ENCODE data around the gene RPN2. TPM values are rescaled to one million over a fixed set of nuclear protein-coding genes. Genes with fewer than 3 reads are reported as not detected.
"Not testable (repeated sequence)": the region's sequence is repeated elsewhere in the genome, so short reads cannot be mapped to it uniquely, and the experiment has no call there.

The RPN2 gene
- 152 TPM for polyA plus RNA-seq (ENCODE audit: insufficient read length)

- DNase-seq (ENCODE audit: low read depth), result peak; percentile 94
Observed at GRCh38 chr20:37178839-37179682, at the start of gene RPN2, which contains the start of gene MROH8. Gene RPN2, plus strand, starts transcription at chr20:37179330. Its CDS starts 27 bp downstream, at chr20:37179357. Gene MROH8, minus strand, starts transcription at chr20:37179548.

- DNase-seq (ENCODE audit: low read depth), result no peak
Observed at GRCh38 chr20:37131486-37131885, 47.6 kb upstream of the RPN2 start.

- DNase-seq (ENCODE audit: low read depth), result no peak
Observed at GRCh38 chr20:37133952-37134351, 45.2 kb upstream of the RPN2 start.

- DNase-seq (ENCODE audit: low read depth), result no peak
Observed at GRCh38 chr20:37137547-37137946, 41.6 kb upstream of the RPN2 start.

DNA sequence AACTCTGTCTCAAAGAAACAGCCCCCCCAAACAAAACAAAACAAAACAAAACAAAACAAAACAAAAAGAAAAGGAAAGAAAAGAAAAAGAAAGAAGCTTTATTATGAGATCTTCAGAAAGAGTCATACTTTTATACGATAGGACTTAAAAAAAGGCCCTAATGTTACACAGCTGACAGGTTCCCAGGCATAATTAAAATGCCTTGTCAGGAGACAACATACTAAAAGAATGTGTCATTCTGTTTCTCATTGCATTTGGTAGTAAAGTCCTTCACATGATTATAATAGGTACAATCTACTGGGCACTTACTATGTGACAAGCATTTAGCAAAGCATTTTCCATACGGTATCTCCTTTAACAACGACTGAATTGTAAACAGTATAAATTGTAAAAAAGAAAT lies 36.4 kb upstream of the RPN2 start:
- DNase-seq (ENCODE audit: low read depth), result no peak

- no peak for DNase-seq (ENCODE audit: low read depth)
Observed at GRCh38 chr20:37144856-37145404, 34.2 kb upstream of the RPN2 start.

GRCh38 chr20:37147250-37147649 lies 31.9 kb upstream of the RPN2 start:
- DNase-seq (ENCODE audit: low read depth), result no peak

- DNase-seq (ENCODE audit: low read depth), result not testable (repeated sequence)
Observed at GRCh38 chr20:37150864-37151263, 28.3 kb upstream of the RPN2 start.

GRCh38 chr20:37151529-37151928 lies 27.6 kb upstream of the RPN2 start:
- DNase-seq (ENCODE audit: low read depth), result no peak

DNA sequence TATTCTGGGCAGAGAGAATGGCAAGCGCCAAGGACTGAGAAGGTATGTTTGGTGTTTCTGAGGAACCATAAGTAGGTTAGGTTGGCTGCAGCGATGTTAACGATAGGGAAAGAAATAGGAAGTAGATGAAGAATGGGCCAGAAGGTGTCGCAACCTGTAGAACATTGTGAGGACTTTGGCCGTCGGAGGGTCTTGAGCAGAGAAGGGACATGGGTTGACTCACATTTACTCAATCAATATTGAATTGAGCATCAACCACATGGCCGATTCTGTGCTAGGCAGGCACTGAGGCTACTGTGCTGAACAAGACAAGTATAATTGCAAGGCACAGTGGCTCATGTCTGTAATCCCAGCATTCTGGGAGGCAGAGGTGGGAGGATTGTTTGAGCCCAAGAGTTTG lies 26.8 kb upstream of the RPN2 start:
- no peak for DNase-seq (ENCODE audit: low read depth)

GRCh38 chr20:37154684-37155298 lies 24.3 kb upstream of the RPN2 start:
- no peak for DNase-seq (ENCODE audit: low read depth)

DNA sequence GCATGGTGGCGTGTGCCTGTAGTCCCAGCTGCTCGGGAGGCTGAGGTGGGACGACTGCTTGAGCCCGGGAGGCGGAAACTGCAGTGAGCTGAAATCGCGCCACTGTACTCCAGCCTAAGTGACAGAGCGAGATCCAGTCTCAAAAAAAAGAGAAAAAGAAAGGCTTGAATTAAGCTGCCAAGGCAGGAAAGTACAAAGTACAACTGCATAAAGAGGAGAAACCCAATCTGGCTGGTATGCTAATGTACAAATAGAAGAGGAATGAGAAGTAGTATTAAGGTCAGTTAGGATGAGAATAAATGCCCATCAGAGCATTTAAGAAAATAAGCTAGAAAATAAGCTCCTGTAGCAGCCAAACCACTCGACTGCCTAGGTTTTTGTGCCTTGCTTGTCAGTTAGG lies 23.1 kb upstream of the RPN2 start:
- DNase-seq (ENCODE audit: low read depth), result no peak

DNA sequence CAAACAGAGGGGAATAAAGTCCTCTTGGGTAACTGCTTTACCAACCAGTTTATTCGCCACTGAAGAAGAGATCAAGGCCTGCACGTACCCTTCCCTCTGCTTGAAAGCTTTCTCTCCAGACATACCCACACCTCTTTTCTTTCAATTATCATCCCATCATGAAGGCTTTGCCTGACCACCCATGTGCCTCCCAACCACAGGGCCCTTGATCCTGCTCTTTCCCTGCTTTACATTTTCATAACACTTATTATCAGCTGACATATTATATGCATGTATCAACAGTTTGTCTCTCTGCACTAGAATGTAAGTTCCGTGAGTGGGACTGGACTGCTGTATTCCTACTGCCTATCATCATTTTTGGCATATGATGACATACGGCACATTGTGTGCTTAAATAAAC lies 20.9 kb upstream of the RPN2 start:
- no peak for DNase-seq (ENCODE audit: low read depth)

GRCh38 chr20:37160683-37161082 lies 18.4 kb upstream of the RPN2 start:
- no peak for DNase-seq (ENCODE audit: low read depth)

- no peak for DNase-seq (ENCODE audit: low read depth)
Observed at GRCh38 chr20:37161830-37162549, 17.1 kb upstream of the RPN2 start.

DNA sequence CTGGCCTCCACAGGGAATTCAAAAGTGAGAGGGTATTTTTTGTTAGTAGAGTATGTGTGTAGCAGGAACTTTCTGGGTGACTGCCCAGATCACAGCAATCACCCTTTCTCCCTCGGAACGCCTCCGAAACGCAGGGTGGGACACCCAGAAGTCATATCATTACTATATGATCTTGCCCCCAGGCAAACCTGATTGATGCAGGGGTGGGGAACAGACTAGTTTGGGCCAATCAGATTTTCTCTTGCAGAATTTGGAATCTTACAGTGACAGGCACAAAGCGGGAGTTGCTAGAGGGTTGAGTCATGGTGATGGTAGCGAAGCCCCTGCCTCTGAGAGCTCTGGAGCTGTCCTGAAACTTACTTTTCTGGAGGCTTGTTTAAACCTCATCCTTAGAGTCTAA lies 16.5 kb upstream of the RPN2 start:
- DNase-seq (ENCODE audit: low read depth), result no peak

DNA sequence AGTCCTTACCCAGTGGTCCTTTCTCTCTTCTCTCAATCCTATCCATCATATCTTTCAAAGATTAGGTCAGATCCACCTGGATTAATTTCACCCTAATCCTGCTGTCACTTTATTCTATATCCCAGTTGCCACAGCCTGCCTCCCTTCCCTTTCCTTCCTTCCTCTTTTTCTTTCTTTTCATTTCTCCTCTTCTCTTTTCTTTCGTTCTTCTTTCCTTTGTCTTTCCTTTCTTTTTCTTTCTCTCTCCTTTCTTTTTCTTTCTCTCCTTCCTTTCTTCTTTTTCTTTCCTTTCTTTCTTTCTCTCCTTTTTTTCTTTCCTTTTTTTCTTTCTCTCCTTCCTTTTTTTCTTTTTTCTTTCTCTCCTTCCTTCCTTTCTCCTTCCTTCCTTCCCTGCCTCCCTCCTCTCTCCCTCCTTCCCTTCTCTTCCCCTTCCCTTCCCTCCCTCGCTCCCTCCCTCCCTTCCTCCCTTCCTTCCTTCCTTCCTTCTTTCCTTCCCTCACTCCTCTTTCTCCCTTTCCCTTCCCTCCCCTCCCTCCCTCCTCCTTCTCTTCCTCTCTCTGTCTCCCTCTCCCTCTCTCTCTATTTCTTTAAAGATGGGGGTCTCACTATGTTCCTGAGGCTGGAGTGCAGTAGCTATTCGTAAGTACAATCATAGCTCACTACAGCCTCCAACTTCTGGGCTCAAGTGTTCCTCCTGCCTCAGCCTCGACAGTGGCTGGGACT lies 15.1 kb upstream of the RPN2 start:
- no peak for DNase-seq (ENCODE audit: low read depth)

DNA sequence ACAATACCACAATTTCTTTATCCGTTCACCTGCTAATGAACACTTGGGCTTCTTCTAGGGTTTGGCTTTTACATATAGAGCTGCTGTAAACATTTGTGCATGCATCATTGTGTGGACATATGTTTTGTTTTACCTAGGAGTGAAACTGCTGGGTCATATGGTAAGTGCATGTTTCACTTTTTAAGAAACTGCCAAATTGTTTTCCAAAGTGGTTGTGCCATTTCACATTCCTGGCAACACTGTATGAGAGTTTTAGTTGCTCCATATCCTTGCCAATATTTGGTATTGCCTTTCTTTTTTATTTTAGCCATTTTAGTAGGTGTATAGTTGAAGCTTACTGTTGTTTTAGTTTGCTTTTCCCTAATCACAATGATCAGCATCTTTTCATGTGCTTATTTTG lies 14.1 kb upstream of the RPN2 start:
- DNase-seq (ENCODE audit: low read depth), result no peak

DNA sequence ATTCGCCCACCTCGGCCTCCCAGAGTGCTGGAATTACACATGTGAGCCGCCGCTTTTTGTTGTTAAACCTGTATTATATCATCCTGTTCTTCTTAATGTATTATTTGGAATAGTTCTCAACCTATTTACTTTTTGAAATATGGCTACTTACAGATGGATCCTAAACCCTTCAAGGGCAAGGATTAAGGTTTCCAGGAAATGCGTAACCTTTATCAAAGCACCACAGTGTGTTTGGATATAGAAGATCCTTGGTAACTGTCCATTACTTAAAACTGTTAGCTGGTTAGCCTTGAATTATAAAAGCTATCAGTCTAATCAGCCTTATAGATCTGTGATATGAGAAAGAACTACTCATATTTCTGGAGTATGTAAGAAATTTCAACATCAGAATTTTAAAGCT lies 12.3 kb upstream of the RPN2 start:
- no peak for DNase-seq (ENCODE audit: low read depth)

- DNase-seq (ENCODE audit: low read depth), result no peak
Observed at GRCh38 chr20:37172836-37173235, 6.3 kb upstream of the RPN2 start.

DNA sequence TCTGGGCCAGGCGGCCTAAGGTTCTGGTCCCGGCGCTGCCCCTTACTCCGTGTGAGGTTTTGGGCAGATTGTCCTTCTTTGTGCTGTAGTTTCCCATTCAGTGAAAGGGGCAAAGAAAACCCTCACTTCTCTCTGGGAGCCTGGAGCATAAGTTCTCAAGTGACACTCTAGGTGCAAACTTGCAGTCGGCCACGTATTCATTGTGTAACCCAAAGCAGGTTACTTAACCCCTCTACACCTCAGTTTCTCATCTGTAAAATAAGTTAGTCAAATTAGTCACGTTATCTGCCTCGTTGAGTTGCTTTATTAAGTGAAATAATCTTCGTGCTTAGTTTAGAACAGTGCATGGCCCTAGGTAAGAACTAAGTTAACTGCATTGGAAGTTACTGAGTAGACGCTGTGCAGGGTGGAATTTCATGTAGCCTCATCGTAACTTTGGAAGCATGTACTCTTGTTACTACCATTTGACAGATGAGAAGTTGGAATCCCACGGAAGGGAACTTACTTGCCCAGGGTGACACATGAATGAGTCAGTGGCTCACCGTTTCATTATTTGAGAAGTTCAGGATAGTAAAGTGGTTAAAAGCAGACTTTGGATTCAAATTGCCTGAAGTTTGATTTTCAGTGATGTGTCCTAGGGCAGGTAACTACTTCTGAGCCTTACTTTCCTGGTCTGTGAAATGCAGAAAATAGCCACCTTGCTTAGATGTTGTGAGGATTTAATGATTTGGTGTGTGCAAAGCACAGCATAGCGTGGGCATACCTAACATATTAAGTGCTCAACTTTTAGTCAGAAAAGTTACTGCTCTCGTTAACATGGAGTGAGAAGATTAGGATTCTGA lies 774 bp downstream of the RPN2 start:
- DNase-seq (ENCODE audit: low read depth), result no peak
